ENCODE results near the gene GPR3.

DNA sequence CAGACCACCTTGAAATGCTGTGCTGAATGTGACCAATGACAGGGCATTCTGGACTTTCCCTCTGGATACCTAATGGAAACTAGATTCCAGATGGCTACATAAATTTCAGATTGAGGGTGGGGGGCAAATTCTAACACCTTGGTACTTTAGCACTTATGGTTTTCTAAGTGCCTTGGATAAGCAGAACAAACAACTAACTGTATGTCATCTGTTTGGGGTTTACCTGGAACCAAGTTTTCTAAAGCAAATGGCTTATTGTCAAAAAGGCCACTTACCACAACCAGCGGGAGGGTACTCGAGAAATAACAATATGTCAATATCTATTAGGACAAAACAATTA is 39.1 kb downstream of the GPR3 start:
- TF ChIP-seq, protein P1, sequence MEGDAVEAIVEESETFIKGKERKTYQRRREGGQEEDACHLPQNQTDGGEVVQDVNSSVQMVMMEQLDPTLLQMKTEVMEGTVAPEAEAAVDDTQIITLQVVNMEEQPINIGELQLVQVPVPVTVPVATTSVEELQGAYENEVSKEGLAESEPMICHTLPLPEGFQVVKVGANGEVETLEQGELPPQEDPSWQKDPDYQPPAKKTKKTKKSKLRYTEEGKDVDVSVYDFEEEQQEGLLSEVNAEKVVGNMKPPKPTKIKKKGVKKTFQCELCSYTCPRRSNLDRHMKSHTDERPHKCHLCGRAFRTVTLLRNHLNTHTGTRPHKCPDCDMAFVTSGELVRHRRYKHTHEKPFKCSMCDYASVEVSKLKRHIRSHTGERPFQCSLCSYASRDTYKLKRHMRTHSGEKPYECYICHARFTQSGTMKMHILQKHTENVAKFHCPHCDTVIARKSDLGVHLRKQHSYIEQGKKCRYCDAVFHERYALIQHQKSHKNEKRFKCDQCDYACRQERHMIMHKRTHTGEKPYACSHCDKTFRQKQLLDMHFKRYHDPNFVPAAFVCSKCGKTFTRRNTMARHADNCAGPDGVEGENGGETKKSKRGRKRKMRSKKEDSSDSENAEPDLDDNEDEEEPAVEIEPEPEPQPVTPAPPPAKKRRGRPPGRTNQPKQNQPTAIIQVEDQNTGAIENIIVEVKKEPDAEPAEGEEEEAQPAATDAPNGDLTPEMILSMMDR (IDR thresholded peaks at IDR 0.05; ENCODE audit: control extremely low read depth in 1 of 3, insufficient read depth in 1 of 3, low read depth in 1 of 3, low read length in 3 of 3): no peak
- TF ChIP-seq SIN3A (conservative IDR thresholded peaks at IDR 0.05 in 1 of 2, IDR thresholded peaks at IDR 0.05 in 1 of 2; ENCODE audit: low read depth in 1 of 2, low read length in 2 of 2) (no peak), PHF8 (conservative IDR thresholded peaks at IDR 0.05; ENCODE audit: low read depth, low read length) (no peak), JUND (IDR thresholded peaks at IDR 0.05; ENCODE audit: low read length) (no peak), CEBPB (IDR thresholded peaks at IDR 0.05; ENCODE audit: low read depth, low read length) (no peak), HDAC2 (IDR thresholded peaks at IDR 0.05; ENCODE audit: borderline replicate concordance in 1 of 2, low read depth in 2 of 2, low read length in 2 of 2) (no peak), NRF1 (IDR thresholded peaks at IDR 0.05; ENCODE audit: low read depth, low read length) (no peak), POLR2A (IDR thresholded peaks at IDR 0.05; ENCODE audit: control extremely low read depth in 1 of 2, low read depth in 2 of 2, low read length in 2 of 2) (no peak), POLR2AphosphoS5 (IDR thresholded peaks at IDR 0.05; ENCODE audit: low read depth, low read length) (no peak), HDAC6 (IDR thresholded peaks at IDR 0.05; ENCODE audit: low read depth, low read length) (no peak), EGR1 (IDR thresholded peaks at IDR 0.05; ENCODE audit: borderline replicate concordance, low read depth, low read length) (no peak), ZNF274 (IDR thresholded peaks at IDR 0.05; ENCODE audit: borderline replicate concordance, extremely low read depth, low read length) (no peak), EZH2 (IDR thresholded peaks at IDR 0.05; ENCODE audit: low read depth, low read length, severe bottlenecking) (no peak)

Data from H1 (cell line).